Astrocyte (in vitro differentiated cells and primary cell): ENCODE results near the gene SAPCD2. TPM values are rescaled to one million over a fixed set of nuclear protein-coding genes. Genes with fewer than 3 reads are reported as not detected.

Source experiments
- DNase-seq: peaks from one replicate; pipeline ENCODE4 v3.0.0-alpha.2; 2010; ENCODE audit warnings: low read depth
- FAIRE-seq: peaks from 2 replicates; lab custom pipeline; 2011; peaks lifted over from hg19 to GRCh38; lab: Jason Lieb, UNC
- H2AFZ ChIP-seq: 2 replicates; pipeline ENCODE4 v1.6.0; 2012; ENCODE audit warnings: low read depth, low read length, inconsistent platforms
- H3K27ac ChIP-seq: 2 replicates; pipeline ENCODE4 v1.5.1; 2011; ENCODE audit warnings: low read depth, low read length, inconsistent platforms
- H3K27me3 ChIP-seq: 2 replicates; pipeline ENCODE4 v1.6.0; 2011; ENCODE audit warnings: low read length, inconsistent platforms; ENCODE audit not compliant: insufficient read depth
- H3K36me3 ChIP-seq: 2 replicates; pipeline ENCODE4 v1.5.1; 2011; ENCODE audit warnings: low read length, inconsistent platforms; ENCODE audit not compliant: insufficient read depth
- H3K4me1 ChIP-seq: 2 replicates; pipeline ENCODE4 v1.5.1; 2011; ENCODE audit warnings: low read length, inconsistent platforms; ENCODE audit not compliant: insufficient read depth
- H3K4me2 ChIP-seq: 2 replicates; pipeline ENCODE4 v1.6.0; 2012; ENCODE audit warnings: low read length, inconsistent platforms
- H3K4me3 ChIP-seq: 2 replicates; pipeline ENCODE4 v1.5.1; 2011; ENCODE audit warnings: low read depth, mild to moderate bottlenecking, low read length, inconsistent platforms; ENCODE audit not compliant: insufficient read depth
- H3K79me2 ChIP-seq: 2 replicates; pipeline ENCODE4 v1.6.0; 2012; ENCODE audit warnings: mild to moderate bottlenecking, low read length, inconsistent platforms; ENCODE audit not compliant: insufficient read depth
- H3K9ac ChIP-seq: 2 replicates; pipeline ENCODE4 v1.6.0; 2012; ENCODE audit warnings: mild to moderate bottlenecking, low read length, inconsistent platforms
- H3K9me3 ChIP-seq: 2 replicates; pipeline ENCODE4 v1.5.1; 2012; ENCODE audit warnings: low read depth, mild to moderate bottlenecking, low read length, inconsistent platforms; ENCODE audit not compliant: insufficient read depth
- H4K20me1 ChIP-seq: 2 replicates; pipeline ENCODE4 v1.6.0; 2012; ENCODE audit warnings: low read length, inconsistent platforms; ENCODE audit not compliant: insufficient read depth
- H3K27ac Mint-ChIP-seq: one replicate; pipeline ENCODE4 v1.8.0; 2021; ENCODE audit warnings: mild to moderate bottlenecking, mixed read lengths; ENCODE audit not compliant: unreplicated experiment
- H3K27me3 Mint-ChIP-seq: one replicate; pipeline ENCODE4 v1.8.0; 2021; ENCODE audit warnings: low read depth, mixed read lengths; ENCODE audit not compliant: unreplicated experiment
- H3K36me3 Mint-ChIP-seq: one replicate; pipeline ENCODE4 v1.8.0; 2021; ENCODE audit warnings: low read depth, mixed read lengths; ENCODE audit not compliant: unreplicated experiment
- H3K4me1 Mint-ChIP-seq: one replicate; pipeline ENCODE4 v1.8.0; 2021; ENCODE audit warnings: low read depth, mixed read lengths; ENCODE audit not compliant: unreplicated experiment
- H3K4me3 Mint-ChIP-seq: one replicate; pipeline ENCODE4 v1.8.0; 2021; ENCODE audit warnings: mild to moderate bottlenecking, moderate library complexity, mixed read lengths; ENCODE audit not compliant: unreplicated experiment
- H3K9me3 Mint-ChIP-seq: one replicate; pipeline ENCODE4 v1.8.0; 2021; ENCODE audit warnings: mild to moderate bottlenecking, mixed read lengths; ENCODE audit not compliant: unreplicated experiment
- EZH2 ChIP-seq: IDR thresholded peaks from 2 replicates; pipeline ENCODE4 v1.6.1; 2012; ENCODE audit warnings: mild to moderate bottlenecking, low read length, inconsistent platforms; ENCODE audit not compliant: insufficient read depth
- total RNA-seq: library from RNA; stranded (reverse); gene quantifications from 2 replicates; pipeline ENCODE4 v1.2.1, GENCODE V29; 2021
- TF ChIP-seq, protein P1 (sequence below): IDR thresholded peaks from 2 replicates; pipeline ENCODE4 v1.5.1; 2011; ENCODE audit warnings: low read depth, mild to moderate bottlenecking, inconsistent platforms, low read length, moderate library complexity; ENCODE audit not compliant: insufficient read depth

The SAPCD2 gene
- total RNA-seq, 1 donor from 2014 or later = 0.43 TPM

DNA sequence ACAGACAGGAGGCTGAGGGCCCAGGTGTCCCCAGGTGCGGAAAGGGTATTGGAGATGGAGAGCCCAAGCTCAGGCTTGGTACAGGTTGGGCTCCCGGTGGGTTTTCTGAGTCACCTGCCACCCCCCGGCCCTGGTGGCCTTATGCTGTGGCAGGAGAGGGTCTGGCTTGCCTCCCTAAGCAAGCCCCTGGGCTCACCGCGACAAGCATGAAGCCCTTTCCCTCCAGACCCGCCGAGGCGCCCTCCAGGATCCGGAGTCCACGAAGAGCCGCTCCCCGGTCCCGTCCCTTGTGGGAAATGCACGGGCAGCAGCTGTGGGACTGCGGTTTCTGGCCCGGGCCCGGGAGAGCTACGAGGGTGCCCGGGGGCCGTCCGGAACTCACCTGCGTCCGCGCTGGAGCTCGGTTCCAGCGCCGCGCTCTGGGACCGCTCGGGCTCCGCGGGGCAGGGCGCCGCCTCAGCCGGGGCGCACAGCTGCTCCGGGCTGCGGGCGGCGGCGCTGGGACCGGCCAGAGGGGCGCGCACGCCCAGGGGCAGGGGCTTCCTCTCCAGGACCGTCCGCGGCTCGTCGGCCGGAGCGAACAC is 757 bp downstream of the SAPCD2 start:
- no peak overlapping the region for H2AFZ ChIP-seq
- no peaks in the 10 kb centered on the region for H3K79me2 ChIP-seq
- Mint-ChIP-seq H3K27me3 (peaks cover 19% of the 10 kb centered on the region), H3K27ac (no peak overlapping the region), H3K4me1 (no peaks in the 10 kb centered on the region), H3K9me3 (no peaks in the 10 kb centered on the region), H3K4me3 (no peak overlapping the region), H3K36me3 (peaks cover 3% of the 10 kb centered on the region)
- H3K27me3 ChIP-seq = no peaks in the 10 kb centered on the region
- FAIRE-seq = no peak
- H4K20me1 ChIP-seq = peaks cover 14% of the 10 kb centered on the region
- no peak for DNase-seq
- H3K9ac ChIP-seq = no peak overlapping the region
- H3K4me2 ChIP-seq = peak overlapping the region; percentile 86
- H3K4me1 ChIP-seq = peaks cover 9% of the 10 kb centered on the region
- H3K36me3 ChIP-seq = no peaks in the 10 kb centered on the region
- H3K27ac ChIP-seq = no peak overlapping the region
- TF ChIP-seq, protein P1, sequence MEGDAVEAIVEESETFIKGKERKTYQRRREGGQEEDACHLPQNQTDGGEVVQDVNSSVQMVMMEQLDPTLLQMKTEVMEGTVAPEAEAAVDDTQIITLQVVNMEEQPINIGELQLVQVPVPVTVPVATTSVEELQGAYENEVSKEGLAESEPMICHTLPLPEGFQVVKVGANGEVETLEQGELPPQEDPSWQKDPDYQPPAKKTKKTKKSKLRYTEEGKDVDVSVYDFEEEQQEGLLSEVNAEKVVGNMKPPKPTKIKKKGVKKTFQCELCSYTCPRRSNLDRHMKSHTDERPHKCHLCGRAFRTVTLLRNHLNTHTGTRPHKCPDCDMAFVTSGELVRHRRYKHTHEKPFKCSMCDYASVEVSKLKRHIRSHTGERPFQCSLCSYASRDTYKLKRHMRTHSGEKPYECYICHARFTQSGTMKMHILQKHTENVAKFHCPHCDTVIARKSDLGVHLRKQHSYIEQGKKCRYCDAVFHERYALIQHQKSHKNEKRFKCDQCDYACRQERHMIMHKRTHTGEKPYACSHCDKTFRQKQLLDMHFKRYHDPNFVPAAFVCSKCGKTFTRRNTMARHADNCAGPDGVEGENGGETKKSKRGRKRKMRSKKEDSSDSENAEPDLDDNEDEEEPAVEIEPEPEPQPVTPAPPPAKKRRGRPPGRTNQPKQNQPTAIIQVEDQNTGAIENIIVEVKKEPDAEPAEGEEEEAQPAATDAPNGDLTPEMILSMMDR = no peak
- TF ChIP-seq EZH2 = no peak
- no peaks in the 10 kb centered on the region for H3K9me3 ChIP-seq
- H3K4me3 ChIP-seq = peak overlapping the region; percentile 61

DNA sequence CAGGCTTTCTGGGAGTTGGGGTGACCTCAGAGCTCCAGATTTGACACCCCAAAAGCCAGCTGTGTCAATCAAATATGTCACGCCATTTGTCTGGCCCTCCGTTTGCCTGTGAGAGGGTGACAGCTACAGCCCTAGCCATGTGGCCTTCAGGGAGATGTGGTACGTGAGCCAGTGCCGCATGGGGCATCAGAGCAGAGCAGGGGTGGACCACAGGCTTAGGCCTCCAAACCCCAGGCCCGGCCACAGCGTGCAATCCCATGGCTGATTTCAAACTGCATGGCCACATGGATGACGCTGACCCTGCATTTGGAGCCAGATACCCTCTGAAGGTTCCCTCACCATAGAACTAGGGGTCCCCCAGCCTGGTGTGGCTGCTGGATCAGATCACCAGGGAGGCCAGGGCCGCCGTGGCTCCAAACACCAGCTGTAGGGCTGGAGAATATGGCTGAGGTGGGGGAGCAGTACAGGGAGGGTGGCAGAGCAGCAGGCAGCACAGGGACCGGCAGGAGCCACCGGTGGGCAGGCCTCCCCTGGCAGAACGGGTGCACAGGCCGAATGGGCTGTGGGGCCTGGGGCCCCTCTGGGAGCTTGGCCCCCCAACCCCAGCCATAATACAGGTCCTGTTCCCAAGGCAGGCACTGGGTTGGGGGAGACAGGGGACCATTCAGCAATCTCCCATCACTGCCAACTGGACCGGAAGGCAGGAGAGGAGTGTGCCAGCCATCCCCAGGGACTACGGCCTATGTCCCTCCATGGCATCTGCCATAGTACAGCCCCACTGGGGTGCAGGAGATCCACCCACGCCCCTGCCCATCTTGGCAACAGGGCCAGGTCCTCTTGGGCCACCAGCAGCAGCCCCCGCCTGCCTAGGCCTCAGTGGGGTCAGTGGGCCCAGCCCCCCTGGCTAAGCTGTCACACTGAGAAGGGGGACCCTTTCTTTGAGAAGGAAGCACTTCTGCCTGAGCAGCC is 1.5 kb downstream of the SAPCD2 start:
- Mint-ChIP-seq H3K27me3 (peaks cover 15% of the 10 kb centered on the region), H3K27ac (no peak overlapping the region), H3K9me3 (no peaks in the 10 kb centered on the region), H3K4me1 (no peaks in the 10 kb centered on the region), H3K4me3 (no peak overlapping the region), H3K36me3 (peaks cover 3% of the 10 kb centered on the region)
- peaks cover 14% of the 10 kb centered on the region for H4K20me1 ChIP-seq
- no peaks in the 10 kb centered on the region for H3K27me3 ChIP-seq
- H3K27ac ChIP-seq = no peak overlapping the region
- H3K4me1 ChIP-seq = peaks cover 9% of the 10 kb centered on the region
- no peak for TF ChIP-seq EZH2
- TF ChIP-seq, protein P1 = no peak
- H3K79me2 ChIP-seq = no peaks in the 10 kb centered on the region
- H3K9ac ChIP-seq = no peak overlapping the region
- no peaks in the 10 kb centered on the region for H3K9me3 ChIP-seq
- FAIRE-seq (no peak), DNase-seq (no peak)
- no peaks in the 10 kb centered on the region for H3K36me3 ChIP-seq
- peak overlapping the region; percentile 39 for H3K4me3 ChIP-seq
- H3K4me2 ChIP-seq = peak overlapping the region; percentile 86
- no peak overlapping the region for H2AFZ ChIP-seq
